ENCODE results near the gene ISG15. TPM values are rescaled to one million over a fixed set of nuclear protein-coding genes. Genes with fewer than 3 reads are reported as not detected.

ISG15 gene
- total and polyA plus RNA-seq, 2 experiments from 2014 or later, result 62.3 to 89.6 TPM

- Histone ChIP-seq H3K27ac (no peak overlapping the region), H3K4me3 (no peak overlapping the region), H3K36me3 (replicated peaks; ENCODE audit: insufficient read depth, low read depth) (no peaks in the 10 kb centered on the region), H3K9me2 (replicated peaks; ENCODE audit: insufficient read depth) (no peaks in the 10 kb centered on the region), H3K4me2 (no peak overlapping the region), H3K27me3 (no peaks in the 10 kb centered on the region), H3K9me3 (ENCODE audit: low read depth) (no peaks in the 10 kb centered on the region), H4K20me1 (ENCODE audit: insufficient read depth, poor library complexity, severe bottlenecking) (no peaks in the 10 kb centered on the region), H3K79me2 (no peaks in the 10 kb centered on the region), H3K4me1 (ENCODE audit: insufficient read depth) (peaks cover 3% of the 10 kb centered on the region), H2AFZ (no peak overlapping the region)
- no peak for DNase-seq (ENCODE audit: low spot score)
- WGBS (ENCODE audit: low lambda C conversion rate, missing lambda C conversion rate), result 95% methylated on average over 48 of the region's 60 CpGs
- TF ChIP-seq, protein P1, sequence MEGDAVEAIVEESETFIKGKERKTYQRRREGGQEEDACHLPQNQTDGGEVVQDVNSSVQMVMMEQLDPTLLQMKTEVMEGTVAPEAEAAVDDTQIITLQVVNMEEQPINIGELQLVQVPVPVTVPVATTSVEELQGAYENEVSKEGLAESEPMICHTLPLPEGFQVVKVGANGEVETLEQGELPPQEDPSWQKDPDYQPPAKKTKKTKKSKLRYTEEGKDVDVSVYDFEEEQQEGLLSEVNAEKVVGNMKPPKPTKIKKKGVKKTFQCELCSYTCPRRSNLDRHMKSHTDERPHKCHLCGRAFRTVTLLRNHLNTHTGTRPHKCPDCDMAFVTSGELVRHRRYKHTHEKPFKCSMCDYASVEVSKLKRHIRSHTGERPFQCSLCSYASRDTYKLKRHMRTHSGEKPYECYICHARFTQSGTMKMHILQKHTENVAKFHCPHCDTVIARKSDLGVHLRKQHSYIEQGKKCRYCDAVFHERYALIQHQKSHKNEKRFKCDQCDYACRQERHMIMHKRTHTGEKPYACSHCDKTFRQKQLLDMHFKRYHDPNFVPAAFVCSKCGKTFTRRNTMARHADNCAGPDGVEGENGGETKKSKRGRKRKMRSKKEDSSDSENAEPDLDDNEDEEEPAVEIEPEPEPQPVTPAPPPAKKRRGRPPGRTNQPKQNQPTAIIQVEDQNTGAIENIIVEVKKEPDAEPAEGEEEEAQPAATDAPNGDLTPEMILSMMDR (IDR thresholded peaks at IDR 0.05; ENCODE audit: poor library complexity), result no peak
- TF ChIP-seq EZH2phosphoT487 (IDR thresholded peaks at IDR 0.05; ENCODE audit: low read depth, severe bottlenecking, unreplicated experiment) (no peak), EZH2 (IDR thresholded peaks at IDR 0.05; ENCODE audit: borderline replicate concordance) (no peak)
These were observed 34.2 kb upstream of the ISG15 start for GRCh38 chr1:978835-979743.

- Histone ChIP-seq H3K4me1 (ENCODE audit: insufficient read depth) (peaks cover 3% of the 10 kb centered on the region), H3K36me3 (replicated peaks; ENCODE audit: insufficient read depth, low read depth) (no peaks in the 10 kb centered on the region), H3K9me2 (replicated peaks; ENCODE audit: insufficient read depth) (no peaks in the 10 kb centered on the region), H3K4me3 (no peak overlapping the region), H3K27me3 (no peaks in the 10 kb centered on the region), H2AFZ (no peak overlapping the region), H3K27ac (no peak overlapping the region), H4K20me1 (ENCODE audit: insufficient read depth, poor library complexity, severe bottlenecking) (no peaks in the 10 kb centered on the region), H3K79me2 (no peaks in the 10 kb centered on the region), H3K4me2 (no peak overlapping the region), H3K9me3 (ENCODE audit: low read depth) (no peaks in the 10 kb centered on the region)
- TF ChIP-seq EZH2phosphoT487 (IDR thresholded peaks at IDR 0.05; ENCODE audit: low read depth, severe bottlenecking, unreplicated experiment) (no peak), EZH2 (IDR thresholded peaks at IDR 0.05; ENCODE audit: borderline replicate concordance) (no peak)
- TF ChIP-seq, protein P1 (IDR thresholded peaks at IDR 0.05; ENCODE audit: poor library complexity), result no peak
- no peak for DNase-seq (ENCODE audit: low spot score)
- WGBS (ENCODE audit: low lambda C conversion rate, missing lambda C conversion rate), result 96% methylated on average over 9 of the region's 9 CpGs
These were observed 33.6 kb upstream of the ISG15 start for GRCh38 chr1:979744-980072.

GRCh38 chr1:980137-980571 is 33.1 kb upstream of the ISG15 start:
- no peak overlapping the region for H3K4me2 ChIP-seq
- WGBS (ENCODE audit: low lambda C conversion rate, missing lambda C conversion rate), result 84% methylated on average over 12 of the region's 13 CpGs
- H3K27ac ChIP-seq, result no peak overlapping the region
- H2AFZ ChIP-seq, result no peak overlapping the region
- H3K9me3 ChIP-seq (ENCODE audit: low read depth), result no peaks in the 10 kb centered on the region
- peaks cover 1% of the 10 kb centered on the region for H3K27me3 ChIP-seq
- H3K4me1 ChIP-seq (ENCODE audit: insufficient read depth), result peaks cover 3% of the 10 kb centered on the region
- H3K36me3 ChIP-seq (replicated peaks; ENCODE audit: insufficient read depth, low read depth), result no peaks in the 10 kb centered on the region
- H3K4me3 ChIP-seq, result no peak overlapping the region
- DNase-seq (ENCODE audit: low spot score), result no peak
- H4K20me1 ChIP-seq (ENCODE audit: insufficient read depth, poor library complexity, severe bottlenecking), result no peaks in the 10 kb centered on the region
- H3K9me2 ChIP-seq (replicated peaks; ENCODE audit: insufficient read depth), result no peaks in the 10 kb centered on the region
- no peaks in the 10 kb centered on the region for H3K79me2 ChIP-seq
- TF ChIP-seq, protein P1 (IDR thresholded peaks at IDR 0.05; ENCODE audit: poor library complexity), result no peak
- TF ChIP-seq EZH2phosphoT487 (IDR thresholded peaks at IDR 0.05; ENCODE audit: low read depth, severe bottlenecking, unreplicated experiment), result no peak
- no peak for TF ChIP-seq EZH2 (IDR thresholded peaks at IDR 0.05; ENCODE audit: borderline replicate concordance)

Data from hepatocyte (in vitro differentiated cells).